Sigmoid colon (tissue), 7 donors: ENCODE results near the gene IFI27L1. TPM values are rescaled to one million over a fixed set of nuclear protein-coding genes. Genes with fewer than 3 reads are reported as not detected.

Experiments
- DNase-seq: peaks from one replicate; pipeline ENCODE4 v3.0.0-alpha.2; 2019
- H3K27ac ChIP-seq, 4 donors: fragments of 200-600 bp; sonication (generic); one replicate each; pipeline ENCODE4 v1.5.1; 2016 to 2019; ENCODE audit warnings: mild to moderate bottlenecking in 1 of 4
- H3K27me3 ChIP-seq, 3 donors: fragments of 200-600 bp; sonication (generic); one replicate each; pipeline ENCODE4 v1.5.1; 2019; ENCODE audit warnings: mild to moderate bottlenecking in 1 of 3
- H3K36me3 ChIP-seq, 4 donors: fragments of 200-600 bp; sonication (generic); one replicate each; pipeline ENCODE4 v1.5.1; 2016 to 2019
- H3K4me1 ChIP-seq, 4 donors: fragments of 200-600 bp; sonication (generic); one replicate each; pipeline ENCODE4 v1.5.1; 2017 to 2019
- H3K4me3 ChIP-seq, 4 donors: fragments of 200-600 bp; sonication (generic); one replicate each; pipeline ENCODE4 v1.5.1; 2017 to 2019; ENCODE audit warnings: mild to moderate bottlenecking in 2 of 4, moderate library complexity in 1 of 4
- H3K9me3 ChIP-seq, 4 donors: fragments of 200-600 bp in 3 of 4; sonication (generic) in 3 of 4; one replicate each; pipeline versions ENCODE4 v1.5.1 to v1.6.1; 2013 to 2019
- EP300 ChIP-seq, 4 donors: sonication (generic); formaldehyde crosslinking; IDR thresholded peaks; one replicate each; pipeline ENCODE4 v1.6.1; 2017; ENCODE audit warnings: antibody characterized with exemption in 4 of 4
- POLR2A ChIP-seq, 2 donors: fragments of 450-650 bp; IDR thresholded peaks; one replicate each; pipeline ENCODE4 v1.6.1; 2016; ENCODE audit warnings: antibody characterized with exemption in 2 of 2, mild to moderate bottlenecking in 2 of 2, moderate library complexity in 2 of 2
- POLR2AphosphoS5 ChIP-seq, 4 donors: sonication (generic); formaldehyde crosslinking; IDR thresholded peaks; one replicate each; pipeline ENCODE4 v1.6.1; 2017; ENCODE audit warnings: antibody characterized with exemption in 4 of 4
- WGBS, 2 donors: extraction: QIAGEN DNeasy Blood & Tissue Kit; methylation state at CpG; one replicate each; pipeline ENCODE4 v1.1.7; 2013; 5-methylcytosine and 5-hydroxymethylcytosine counted together
- intact Hi-C: fragments of 100-400 bp; cut with DNase I; formaldehyde crosslinking; loops from one replicate; pipeline ENCODE4 v1.15.1; 2023
- polyA plus RNA-seq, 3 donors: library from polyadenylated mRNA; stranded (reverse); fragments of 200-250 nt; gene quantifications; one replicate each; pipeline ENCODE4 v1.2.3, GENCODE V29; 2013
- total RNA-seq, 4 donors: library from RNA; depleted of rRNA; stranded (reverse); fragments of >200 nt; gene quantifications; one replicate each; pipeline ENCODE4 v1.1.0, GENCODE V29; 2016
- TF ChIP-seq, protein P1 (sequence below), 4 experiments: fragments of 450-650 bp in 3 of 4; fragments of 200-600 bp in 1 of 4; IDR thresholded peaks; one replicate each; pipeline ENCODE4 v1.5.1; 2016 to 2019; ENCODE audit warnings: antibody characterized with exemption in 4 of 4, mild to moderate bottlenecking in 3 of 4, moderate library complexity in 2 of 4
- donor health status: healthy with polysubstance abuse.
- donor health status: Bipolar disorder and iron deficiency.
- donor health status: healthy.

Gene IFI27L1
- total and polyA plus RNA-seq, 7 donors = 6.7 to 49.5 (median 8.6) TPM

DNA sequence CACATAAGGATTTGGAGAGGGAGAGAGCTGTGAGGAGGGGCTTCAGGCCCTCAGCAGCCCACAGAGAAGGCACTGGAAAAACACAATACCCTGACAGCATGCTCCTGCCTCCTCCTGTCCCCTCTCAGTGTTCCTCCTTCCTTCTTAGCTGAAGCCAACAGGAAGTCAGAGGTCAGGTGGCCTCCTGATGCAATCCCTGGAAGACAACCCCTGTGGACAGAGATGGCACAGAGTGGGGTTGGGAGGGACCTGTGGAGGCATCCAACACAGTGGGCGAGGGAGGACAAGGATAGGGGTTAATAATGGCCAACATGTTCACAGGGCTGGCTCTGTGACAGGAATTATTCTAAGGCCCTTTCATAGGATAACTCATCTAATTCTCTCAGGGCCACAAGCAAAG, 63.7 kb downstream of the IFI27L1 start:
- H3K4me3 ChIP-seq = no peak overlapping the region
- no peaks in the 10 kb centered on the region for H3K27me3 ChIP-seq
- intact Hi-C loops = no loop called here
- no peaks in the 10 kb centered on the region for H3K4me1 ChIP-seq
- no peak overlapping the region for H3K27ac ChIP-seq
- no peaks in the 10 kb centered on the region for H3K9me3 ChIP-seq
- DNase-seq = no peak
- TF ChIP-seq POLR2AphosphoS5 (IDR thresholded peaks at IDR 0.05) = no peak
- TF ChIP-seq, protein P1, sequence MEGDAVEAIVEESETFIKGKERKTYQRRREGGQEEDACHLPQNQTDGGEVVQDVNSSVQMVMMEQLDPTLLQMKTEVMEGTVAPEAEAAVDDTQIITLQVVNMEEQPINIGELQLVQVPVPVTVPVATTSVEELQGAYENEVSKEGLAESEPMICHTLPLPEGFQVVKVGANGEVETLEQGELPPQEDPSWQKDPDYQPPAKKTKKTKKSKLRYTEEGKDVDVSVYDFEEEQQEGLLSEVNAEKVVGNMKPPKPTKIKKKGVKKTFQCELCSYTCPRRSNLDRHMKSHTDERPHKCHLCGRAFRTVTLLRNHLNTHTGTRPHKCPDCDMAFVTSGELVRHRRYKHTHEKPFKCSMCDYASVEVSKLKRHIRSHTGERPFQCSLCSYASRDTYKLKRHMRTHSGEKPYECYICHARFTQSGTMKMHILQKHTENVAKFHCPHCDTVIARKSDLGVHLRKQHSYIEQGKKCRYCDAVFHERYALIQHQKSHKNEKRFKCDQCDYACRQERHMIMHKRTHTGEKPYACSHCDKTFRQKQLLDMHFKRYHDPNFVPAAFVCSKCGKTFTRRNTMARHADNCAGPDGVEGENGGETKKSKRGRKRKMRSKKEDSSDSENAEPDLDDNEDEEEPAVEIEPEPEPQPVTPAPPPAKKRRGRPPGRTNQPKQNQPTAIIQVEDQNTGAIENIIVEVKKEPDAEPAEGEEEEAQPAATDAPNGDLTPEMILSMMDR (IDR thresholded peaks at IDR 0.05) = no peak
- no peak for TF ChIP-seq EP300 (IDR thresholded peaks at IDR 0.05)
- no peak for TF ChIP-seq POLR2A (IDR thresholded peaks at IDR 0.05)
- no peaks in the 10 kb centered on the region for H3K36me3 ChIP-seq
- WGBS, 2 donors = 75 to 86% methylated on average over 1 of the region's 1 CpG

DNA sequence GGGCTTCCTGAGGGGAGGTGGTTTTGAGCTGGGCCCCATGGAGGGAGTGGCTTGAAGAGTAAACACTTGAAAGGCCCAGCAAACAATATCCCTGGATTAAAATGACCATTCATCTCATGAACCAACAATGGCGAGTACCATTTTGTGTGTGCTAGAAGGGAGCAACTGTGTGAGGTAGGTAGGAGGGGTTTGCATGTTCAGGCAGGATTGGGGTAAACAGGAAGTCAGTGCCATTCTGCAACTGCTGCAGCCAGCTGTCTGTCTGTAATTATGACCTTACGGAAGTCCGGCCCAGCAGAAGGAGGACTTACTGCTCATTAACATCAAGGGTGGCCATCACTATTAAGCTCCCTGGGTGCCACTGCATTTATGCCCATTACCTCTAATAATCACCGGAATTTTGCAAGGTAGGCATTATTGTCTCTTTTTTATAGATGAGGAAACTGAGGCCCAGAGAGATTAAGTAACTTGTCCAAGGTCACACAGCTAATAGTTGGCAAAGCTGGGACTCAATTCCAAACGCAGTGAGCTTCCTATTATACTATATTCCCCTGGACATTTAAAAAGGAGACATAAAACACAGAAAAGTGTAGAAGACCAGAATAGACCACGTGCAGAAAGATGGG, 64.9 kb downstream of the IFI27L1 start:
- intact Hi-C loops = no loop called here
- WGBS, 2 donors = 77 to 84% methylated on average over 6 of the region's 6 CpGs
- H3K4me1 ChIP-seq = no peaks in the 10 kb centered on the region
- no peak for DNase-seq
- H3K4me3 ChIP-seq = no peak overlapping the region
- H3K27me3 ChIP-seq = no peaks in the 10 kb centered on the region
- H3K36me3 ChIP-seq = no peaks in the 10 kb centered on the region
- TF ChIP-seq, protein P1 (IDR thresholded peaks at IDR 0.05) = no peak
- TF ChIP-seq EP300 (IDR thresholded peaks at IDR 0.05) = no peak
- no peak for TF ChIP-seq POLR2A (IDR thresholded peaks at IDR 0.05)
- no peak for TF ChIP-seq POLR2AphosphoS5 (IDR thresholded peaks at IDR 0.05)
- H3K9me3 ChIP-seq = no peaks in the 10 kb centered on the region
- H3K27ac ChIP-seq = no peak overlapping the region

Other genes with a start within 250 kb of the IFI27L1 start
- not detected for gene FAM181A, start 154.0 kb upstream of the IFI27L1 start, total RNA-seq
- not detected for gene FAM181A, start 154.0 kb upstream of the IFI27L1 start, polyA plus RNA-seq
- 100 to 1,000 TPM; 117 to 178 (median 139) TPM for gene ASB2, start 104.7 kb upstream of the IFI27L1 start, total RNA-seq
- gene ASB2, start 104.7 kb upstream of the IFI27L1 start, polyA plus RNA-seq = 1 to 10 TPM; 1.2 to 10.0 (median 4.2) TPM
- not detected for gene CCDC197, start 84.0 kb upstream of the IFI27L1 start, total RNA-seq
- gene CCDC197, start 84.0 kb upstream of the IFI27L1 start, polyA plus RNA-seq = not detected
- gene OTUB2, start 55.0 kb upstream of the IFI27L1 start, total RNA-seq = under 1 TPM; 0.14 to 0.71 (median 0.52) TPM
- gene OTUB2, start 55.0 kb upstream of the IFI27L1 start, polyA plus RNA-seq = 1 to 10 TPM in 2 of 3 donors, under 1 TPM in 1; 0.60 to 2.3 (median 2.0) TPM
- gene DDX24, start 108 bp upstream of the IFI27L1 start, total RNA-seq = 100 to 1,000 TPM; 109 to 147 (median 133) TPM
- gene DDX24, start 108 bp upstream of the IFI27L1 start, polyA plus RNA-seq = 10 to 100 TPM; 42.5 to 63.5 (median 43.2) TPM
- gene IFI27, start 29.4 kb downstream of the IFI27L1 start, total RNA-seq = 100 to 1,000 TPM in 2 of 4 donors, 10 to 100 TPM in 2; 25.2 to 183 (median 98.3) TPM
- 1,000 to 10,000 TPM; 1,595 to 3,562 (median 2,792) TPM for gene IFI27, start 29.4 kb downstream of the IFI27L1 start, polyA plus RNA-seq
- 100 to 1,000 TPM in 2 of 4 donors, 10 to 100 TPM in 2; 47.9 to 145 (median 91.7) TPM for gene IFI27L2, start 48.3 kb downstream of the IFI27L1 start, total RNA-seq
- 100 to 1,000 TPM in 1 of 3 donors, 10 to 100 TPM in 2; 63.1 to 126 (median 84.7) TPM for gene IFI27L2, start 48.3 kb downstream of the IFI27L1 start, polyA plus RNA-seq
- gene PPP4R4, start 93.0 kb downstream of the IFI27L1 start, total RNA-seq = 1 to 10 TPM in 1 of 4 donors, under 1 TPM in 3; 0.27 to 3.0 (median 0.69) TPM
- gene PPP4R4, start 93.0 kb downstream of the IFI27L1 start, polyA plus RNA-seq = under 1 TPM in 2 of 3 donors, not detected in 1; 0.07 to 0.60 TPM
- not detected for gene SERPINA10, start 212.0 kb downstream of the IFI27L1 start, total RNA-seq
- gene SERPINA10, start 212.0 kb downstream of the IFI27L1 start, polyA plus RNA-seq = under 1 TPM in 1 of 3 donors, not detected in 2; 0.06 TPM
- gene SERPINA6, start 242.0 kb downstream of the IFI27L1 start, total RNA-seq = not detected
- 1 to 10 TPM in 1 of 3 donors, not detected in 2; 2.0 TPM for gene SERPINA6, start 242.0 kb downstream of the IFI27L1 start, polyA plus RNA-seq